HepG2 (cell line): ENCODE results near the gene TMEM219. TPM values are rescaled to one million over a fixed set of nuclear protein-coding genes. Genes with fewer than 3 reads are reported as not detected.
A peak's percentile ranks its signal among the peaks of the same experiment; 100 is the strongest.
"Not testable (repeated sequence)": the region's sequence is repeated elsewhere in the genome, so short reads cannot be mapped to it uniquely, and the experiment has no call there.

ENCODE experiments used
- ATAC-seq: fragments of 200-7000 bp; cut with Tn5 transposase; 3 replicates; pipeline ENCODE4 v1.9.1; 2020; ENCODE audit warnings: mild to moderate bottlenecking, moderate library complexity
- BruUV-seq: library from RNA; stranded (reverse); fragments of 400-500 nt; replicated peaks from 2 replicates; lab custom pipeline; 2021; lab: Mats Ljungman, UMichigan
- CTCF ChIA-PET: fragments of 300-600 bp; formaldehyde crosslinking; extraction: SDS; loops from one replicate; lab custom pipeline; 2021; ENCODE audit warnings: low total read pairs, inconsistent platforms, low intra/inter-chr PET ratio; lab: Yijun Ruan, JAX
- POLR2A ChIA-PET: fragments of 350-600 bp; sonication (Branson Sonifier 250); formaldehyde crosslinking; loops from one replicate; lab custom pipeline; 2020; ENCODE audit warnings: antibody characterized with exemption, inconsistent platforms; lab: Yijun Ruan, JAX
- DNase-seq: peaks from one replicate; pipeline ENCODE4 v3.0.0-alpha.2; 2015; ENCODE audit warnings: low spot score
- FAIRE-seq: peaks from 3 replicates; lab custom pipeline; 2011; peaks lifted over from hg19 to GRCh38; lab: Jason Lieb, UNC
- H2AFZ ChIP-seq: one replicate; pipeline ENCODE4 v1.6.1; 2011; ENCODE audit warnings: low read length, inconsistent platforms
- H3K27ac ChIP-seq: fragments of 300-600 bp; 3 replicates; pipeline ENCODE4 v1.8.0; 2011; ENCODE audit warnings: mixed run types, mild to moderate bottlenecking, mixed read lengths, low read length, inconsistent platforms; ENCODE audit not compliant: insufficient read depth; ENCODE audit errors: extremely low read length
- H3K27me3 ChIP-seq, 2 experiments: fragments of 200-600 bp in 1 of 2; 2 replicates in 1 of 2; 3 replicates in 1 of 2; pipeline versions ENCODE4 v1.6.0 to v1.8.0; 2011; ENCODE audit warnings: low read length in 2 of 2, mild to moderate bottlenecking in 2 of 2, moderate library complexity in 2 of 2, inconsistent platforms in 1 of 2; ENCODE audit not compliant: insufficient read depth in 2 of 2, control insufficient read depth in 1 of 2
- H3K36me3 ChIP-seq, 2 experiments: fragments of 200-600 bp in 1 of 2; replicated peaks in 1 of 2; 2 replicates in 1 of 2; 3 replicates in 1 of 2; pipeline versions ENCODE4 v1.5.1 to v1.8.0; 2011; ENCODE audit warnings: low read length in 2 of 2, inconsistent platforms in 1 of 2; ENCODE audit not compliant: insufficient read depth in 2 of 2, control insufficient read depth in 1 of 2
- H3K4me1 ChIP-seq: 2 replicates; pipeline ENCODE4 v1.5.1; 2012; ENCODE audit warnings: low read length, inconsistent platforms; ENCODE audit not compliant: insufficient read depth
- H3K4me2 ChIP-seq: 2 replicates; pipeline ENCODE4 v1.6.0; 2011; ENCODE audit warnings: low read depth, low read length, inconsistent platforms
- H3K4me3 ChIP-seq, 3 experiments: fragments of 200-600 bp in 1 of 3; sonication (generic), shearing (Covaris generic) in 1 of 3; replicated peaks in 1 of 3; 2 replicates each; pipeline ENCODE4 v1.5.1; 2011 to 2016; ENCODE audit warnings: low read length in 3 of 3, inconsistent platforms in 2 of 3, low read depth in 2 of 3, mild to moderate bottlenecking in 2 of 3, control low read depth in 1 of 3, mixed read lengths in 1 of 3; ENCODE audit not compliant: insufficient read depth in 1 of 3
- H3K79me2 ChIP-seq: one replicate; pipeline ENCODE4 v1.6.1; 2011; ENCODE audit warnings: low read length, inconsistent platforms; ENCODE audit not compliant: insufficient read depth
- H3K9ac ChIP-seq: 2 replicates; pipeline ENCODE4 v1.6.0; 2011; ENCODE audit warnings: mild to moderate bottlenecking, low read depth, low read length, inconsistent platforms; ENCODE audit not compliant: insufficient read depth
- H3K9me3 ChIP-seq: 2 replicates; pipeline ENCODE4 v1.5.1; 2012; ENCODE audit warnings: mild to moderate bottlenecking, low read length
- H4K20me1 ChIP-seq: 2 replicates; pipeline ENCODE4 v1.6.0; 2011; ENCODE audit warnings: inconsistent platforms, mild to moderate bottlenecking, low read length, moderate library complexity; ENCODE audit not compliant: insufficient read depth
- ARID3A ChIP-seq: IDR thresholded peaks from 2 replicates; pipeline ENCODE4 v1.6.1; 2012; ENCODE audit warnings: low read depth, low read length, improper control_type of control experiment
- FOXA1 ChIP-seq, 2 experiments: fragments of 450-650 bp in 1 of 2; sonication (generic) in 1 of 2; formaldehyde crosslinking in 1 of 2; IDR thresholded peaks; 2 replicates each; pipeline versions ENCODE4 v1.4.0 to v1.6.1; 2016 to 2020; ENCODE audit warnings: missing genetic modification reagents in 1 of 2
- FOXA3 ChIP-seq: IDR thresholded peaks from 2 replicates; pipeline ENCODE4 v1.6.1; 2016; ENCODE audit warnings: missing genetic modification reagents, missing compliant biosample characterization
- FOXP1 ChIP-seq, 2 experiments: fragments of 450-650 bp in 1 of 2; IDR thresholded peaks; 2 replicates each; pipeline ENCODE4 v1.6.1; 2017 to 2018; ENCODE audit warnings: antibody characterized with exemption in 1 of 2
- MXD3 ChIP-seq: IDR thresholded peaks from 2 replicates; pipeline ENCODE4 v1.6.1; 2016; ENCODE audit warnings: mild to moderate bottlenecking, missing biosample characterization, missing genetic modification reagents
- NPAS2 ChIP-seq: sonication (generic); formaldehyde crosslinking; IDR thresholded peaks from 2 replicates; pipeline ENCODE4 v1.8.0; 2022; ENCODE audit warnings: mild to moderate bottlenecking, missing genetic modification reagents, borderline replicate concordance
- PBX2 ChIP-seq: IDR thresholded peaks from 2 replicates; pipeline ENCODE4 v1.6.1; 2016; ENCODE audit warnings: control low read depth
- ZNF121 ChIP-seq: sonication (generic); formaldehyde crosslinking; IDR thresholded peaks from 2 replicates; pipeline ENCODE4 v1.5.0; 2020; ENCODE audit warnings: mild to moderate bottlenecking, missing genetic modification reagents
- ZNF687 ChIP-seq: sonication (generic); formaldehyde crosslinking; IDR thresholded peaks from 2 replicates; pipeline ENCODE4 v1.5.1; 2020; ENCODE audit warnings: mild to moderate bottlenecking, missing genetic modification reagents, moderate library complexity
- ZNF770 ChIP-seq: sonication (generic); formaldehyde crosslinking; IDR thresholded peaks from 2 replicates; pipeline ENCODE4 v1.5.0; 2020; ENCODE audit warnings: mild to moderate bottlenecking, missing genetic modification reagents
- ZSCAN22 ChIP-seq: sonication (generic); formaldehyde crosslinking; IDR thresholded peaks from 2 replicates; pipeline ENCODE4 v1.4.0; 2020; ENCODE audit warnings: mild to moderate bottlenecking, missing genetic modification reagents
- WGBS: methylation state at CpG from one replicate; pipeline ENCODE4 v1.1.6; 2017; ENCODE audit warnings: low lambda C conversion rate; 5-methylcytosine and 5-hydroxymethylcytosine counted together
- in situ Hi-C: cut with HindIII; loops from 2 replicates; pipeline ENCODE4 v1.10.0; 2017; ENCODE audit warnings: low pct_unique_long_range_greater_than_20kb; ENCODE audit not compliant: extremely low pct_ligation_motif_present
- intact Hi-C: fragments of 100-400 bp; cut with micrococcal nuclease; formaldehyde crosslinking; loops from one replicate; pipeline ENCODE4 v1.10.0; 2022; ENCODE audit not compliant: unreplicated experiment
- polyA plus RNA-seq, 8 experiments: library from polyadenylated mRNA; depleted of rRNA in 3 of 8; stranded (reverse) in 7 of 8; unstranded in 1 of 8; fragments of >200 nt; fragmentation: Illumina TruSeq in 4 of 8; extraction: Trizol in 4 of 8; gene quantifications; 2 replicates each; pipeline versions ENCODE4 v1.2.1 to v1.2.3, GENCODE V29; 2011 to 2016; ENCODE audit warnings: low read depth in 4 of 8, missing spikeins in 1 of 8, mixed read lengths in 1 of 8; ENCODE audit not compliant: insufficient read depth in 1 of 8
- total RNA-seq, 5 experiments: library from RNA; depleted of rRNA; stranded (reverse); fragments of >200 nt; fragmentation: Illumina TruSeq; extraction: Trizol; gene quantifications; 2 replicates each; pipeline ENCODE4 v1.2.3, GENCODE V29; 2016; ENCODE audit warnings: low read depth in 1 of 5

TMEM219 gene
- total and polyA plus RNA-seq, 2 of the 13 experiments (the other 11 are each of a cell fraction or from before 2014, with no cell fraction given): 105 to 115 TPM

GRCh38 chr16:30011714-30012504, 50.0 kb downstream of the TMEM219 start (continued):
- TF ChIP-seq ARID3A (no peak), PBX2 (CRISPR knock-in tag) (no peak), ZSCAN22 (peak; percentile 90; the same call in 1 of the 2 replicates), FOXP1 (IDR thresholded peaks at IDR 0.05) (no peak), FOXP1 (CRISPR knock-in tag; IDR thresholded peaks at IDR 0.05) (no peak), NPAS2 (CRISPR knock-in tag) (no peak)

- Histone ChIP-seq H3K4me1 (peaks cover 43% of the 10 kb centered on the region), H3K27me3 (peaks cover 10 to 31% of the 10 kb centered on the region in 2 experiments; a peak in 4 of 5 replicates)
- in situ Hi-C loops; H3K4me3 ChIP-seq; ATAC-seq; H3K9ac ChIP-seq; H3K79me2 ChIP-seq; DNase-seq; H3K36me3 ChIP-seq; H4K20me1 ChIP-seq; BruUV-seq; FAIRE-seq; H3K9me3 ChIP-seq; H2AFZ ChIP-seq; intact Hi-C loops; H3K4me2 ChIP-seq; CTCF ChIA-PET; H3K27ac ChIP-seq; POLR2A ChIA-PET; TF ChIP-seq FOXA1 (IDR thresholded peaks at IDR 0.05): not testable (repeated sequence)
- peak; percentile 75; the same call in 1 of the 2 replicates for TF ChIP-seq ZNF770
- TF ChIP-seq FOXA1 (CRISPR knock-in tag; IDR thresholded peaks at IDR 0.05): 0 out of 2 replicates have a peak, but pooled peaks have one; percentile 21
- 0 out of 2 replicates have a peak, but pooled peaks have one; percentile 8 for TF ChIP-seq FOXA3 (CRISPR knock-in tag)
- TF ChIP-seq ZNF121 (CRISPR knock-in tag): peak; percentile 82
- TF ChIP-seq MXD3 (CRISPR knock-in tag): 0 out of 2 replicates have a peak, but pooled peaks have one; percentile 27
- peak; percentile 2; the same call in 1 of the 2 replicates for TF ChIP-seq ZNF687
- WGBS: 51% methylated on average over 14 of the region's 14 CpGs
These were observed 50.7 kb downstream of the TMEM219 start for GRCh38 chr16:30012598-30012997.
